Neural progenitor cell (in vitro differentiated cells): ENCODE results near the gene GINS2.

Source experiments
- EZH2phosphoT487 ChIP-seq: fragments of 200-600 bp; sonication (generic); IDR thresholded peaks from 2 replicates; pipeline ENCODE4 v1.6.1; 2017; ENCODE audit warnings: antibody characterized with exemption
- TF ChIP-seq, protein P1 (sequence below): fragments of 200-600 bp; sonication (generic); IDR thresholded peaks from 2 replicates; pipeline ENCODE4 v1.5.1; 2017; ENCODE audit warnings: antibody characterized with exemption, mild to moderate bottlenecking

DNA sequence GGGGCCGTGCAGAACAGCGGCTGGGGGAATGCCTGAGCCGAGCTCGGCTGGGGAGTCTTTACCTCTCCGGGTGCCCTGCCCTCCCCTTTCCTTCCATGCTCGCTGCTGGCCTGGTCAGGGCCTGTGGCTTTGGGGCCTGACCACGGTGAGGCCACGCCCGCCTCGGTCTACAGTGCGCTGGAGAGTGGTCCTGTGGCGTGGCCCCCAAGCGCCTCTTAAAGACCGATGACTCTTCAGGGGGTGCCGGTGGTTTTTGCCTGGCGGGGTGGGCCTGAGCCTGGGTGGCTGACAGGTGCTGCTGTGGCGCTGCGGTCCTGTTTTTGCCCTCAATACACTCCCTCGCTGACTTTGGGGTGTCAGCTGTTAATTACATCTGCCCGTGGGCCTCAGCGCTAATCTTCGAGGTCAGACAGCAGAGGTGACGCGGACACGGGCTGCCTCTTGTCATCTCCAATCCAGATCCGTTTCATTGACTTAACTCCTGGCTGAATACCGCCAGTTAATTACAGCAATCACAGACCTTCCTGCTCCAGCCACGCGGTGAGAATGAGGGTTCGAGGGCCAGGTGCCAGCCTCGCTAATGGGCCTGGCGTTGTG is 45.9 kb downstream of the GINS2 start:
- TF ChIP-seq, protein P1, sequence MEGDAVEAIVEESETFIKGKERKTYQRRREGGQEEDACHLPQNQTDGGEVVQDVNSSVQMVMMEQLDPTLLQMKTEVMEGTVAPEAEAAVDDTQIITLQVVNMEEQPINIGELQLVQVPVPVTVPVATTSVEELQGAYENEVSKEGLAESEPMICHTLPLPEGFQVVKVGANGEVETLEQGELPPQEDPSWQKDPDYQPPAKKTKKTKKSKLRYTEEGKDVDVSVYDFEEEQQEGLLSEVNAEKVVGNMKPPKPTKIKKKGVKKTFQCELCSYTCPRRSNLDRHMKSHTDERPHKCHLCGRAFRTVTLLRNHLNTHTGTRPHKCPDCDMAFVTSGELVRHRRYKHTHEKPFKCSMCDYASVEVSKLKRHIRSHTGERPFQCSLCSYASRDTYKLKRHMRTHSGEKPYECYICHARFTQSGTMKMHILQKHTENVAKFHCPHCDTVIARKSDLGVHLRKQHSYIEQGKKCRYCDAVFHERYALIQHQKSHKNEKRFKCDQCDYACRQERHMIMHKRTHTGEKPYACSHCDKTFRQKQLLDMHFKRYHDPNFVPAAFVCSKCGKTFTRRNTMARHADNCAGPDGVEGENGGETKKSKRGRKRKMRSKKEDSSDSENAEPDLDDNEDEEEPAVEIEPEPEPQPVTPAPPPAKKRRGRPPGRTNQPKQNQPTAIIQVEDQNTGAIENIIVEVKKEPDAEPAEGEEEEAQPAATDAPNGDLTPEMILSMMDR = no peak
- no peak for TF ChIP-seq EZH2phosphoT487
